Measurements from ENCODE around the gene TENT4A. TPM values are rescaled to one million over a fixed set of nuclear protein-coding genes. Genes with fewer than 3 reads are reported as not detected.
A peak's percentile ranks its signal among the peaks of the same experiment; 100 is the strongest.

The TENT4A gene
- total RNA-seq, 3 donors from 2014 or later: 16.0 to 26.2 (median 16.3) TPM

GRCh38 chr5:6780802-6781391 is 67.7 kb downstream of the TENT4A start:
- ATAC-seq: peak; percentile 59
- TF ChIP-seq CTCF (IDR thresholded peaks at IDR 0.05): no peak
- no peaks in the 10 kb centered on the region for H3K9me3 ChIP-seq
- no peaks in the 10 kb centered on the region for H3K36me3 ChIP-seq (ENCODE audit: low read depth)
- peak in 1 of 3 donors; percentile 22 for DNase-seq
- intact Hi-C loops (cut with DNase I, micrococcal nuclease): no loop called here
- H3K4me3 ChIP-seq: no peak overlapping the region
- H3K4me1 ChIP-seq (ENCODE audit: low read depth): no peaks in the 10 kb centered on the region

GRCh38 chr5:6781716-6782115 is 68.5 kb downstream of the TENT4A start:
- Histone ChIP-seq H3K36me3 (ENCODE audit: low read depth) (no peaks in the 10 kb centered on the region), H3K4me1 (ENCODE audit: low read depth) (no peaks in the 10 kb centered on the region), H3K9me3 (no peaks in the 10 kb centered on the region), H3K4me3 (no peak overlapping the region)
- TF ChIP-seq CTCF (IDR thresholded peaks at IDR 0.05): no peak
- ATAC-seq (no peak), DNase-seq (no peak)
- intact Hi-C loops (cut with DNase I, micrococcal nuclease): no loop called here

- TF ChIP-seq CTCF (IDR thresholded peaks at IDR 0.05): no peak
- Histone ChIP-seq H3K4me3 (no peak overlapping the region), H3K36me3 (ENCODE audit: low read depth) (no peaks in the 10 kb centered on the region), H3K4me1 (ENCODE audit: low read depth) (no peaks in the 10 kb centered on the region), H3K9me3 (no peaks in the 10 kb centered on the region)
- intact Hi-C loops (cut with DNase I, micrococcal nuclease): no loop called here
- DNase-seq (no peak), ATAC-seq (no peak)
Observed at GRCh38 chr5:6783787-6784186, 70.6 kb downstream of the TENT4A start.

- ATAC-seq (no peak), DNase-seq (no peak)
- no peak overlapping the region for H3K4me3 ChIP-seq
- H3K4me1 ChIP-seq (ENCODE audit: low read depth): no peaks in the 10 kb centered on the region
- no peaks in the 10 kb centered on the region for H3K9me3 ChIP-seq
- intact Hi-C loops (cut with DNase I, micrococcal nuclease): no loop called here
- no peaks in the 10 kb centered on the region for H3K36me3 ChIP-seq (ENCODE audit: low read depth)
- TF ChIP-seq CTCF (IDR thresholded peaks at IDR 0.05): no peak
Observed at GRCh38 chr5:6784481-6784880, 71.2 kb downstream of the TENT4A start.

- no peak for TF ChIP-seq CTCF (IDR thresholded peaks at IDR 0.05)
- intact Hi-C loops (cut with DNase I, micrococcal nuclease): no loop called here
- H3K4me1 ChIP-seq (ENCODE audit: low read depth): no peaks in the 10 kb centered on the region
- no peak overlapping the region for H3K4me3 ChIP-seq
- no peak for ATAC-seq
- H3K9me3 ChIP-seq: no peaks in the 10 kb centered on the region
- DNase-seq: no peak
- no peaks in the 10 kb centered on the region for H3K36me3 ChIP-seq (ENCODE audit: low read depth)
Observed at GRCh38 chr5:6785161-6785860, 72.1 kb downstream of the TENT4A start.

Data from mucosa of descending colon (tissue), 3 donors.